SK-MEL-5 (cell line): ENCODE results near the gene ROBO2. TPM values are rescaled to one million over a fixed set of nuclear protein-coding genes. Genes with fewer than 3 reads are reported as not detected.
"Not testable (repeated sequence)": the region's sequence is repeated elsewhere in the genome, so short reads cannot be mapped to it uniquely, and the experiment has no call there.

Source experiments
- DNase-seq: peaks from one replicate; pipeline ENCODE4 v3.0.0-alpha.2; 2016; ENCODE audit warnings: low read depth, low spot score
- in situ Hi-C: cut with HindIII; loops from 2 replicates; pipeline ENCODE4 v1.10.0; 2016; ENCODE audit warnings: low sequenced_read_pairs, high pct_unique_total_duplicates, low pct_unique_long_range_greater_than_20kb
- total RNA-seq: library from RNA; depleted of rRNA; stranded (reverse); fragments of >200 nt; shearing (Covaris generic); gene quantifications from 2 replicates; pipeline ENCODE4 v1.2.3, GENCODE V29; 2014

The ROBO2 gene
- total RNA-seq, 1 experiment from 2014 or later, result 32.3 TPM

DNA sequence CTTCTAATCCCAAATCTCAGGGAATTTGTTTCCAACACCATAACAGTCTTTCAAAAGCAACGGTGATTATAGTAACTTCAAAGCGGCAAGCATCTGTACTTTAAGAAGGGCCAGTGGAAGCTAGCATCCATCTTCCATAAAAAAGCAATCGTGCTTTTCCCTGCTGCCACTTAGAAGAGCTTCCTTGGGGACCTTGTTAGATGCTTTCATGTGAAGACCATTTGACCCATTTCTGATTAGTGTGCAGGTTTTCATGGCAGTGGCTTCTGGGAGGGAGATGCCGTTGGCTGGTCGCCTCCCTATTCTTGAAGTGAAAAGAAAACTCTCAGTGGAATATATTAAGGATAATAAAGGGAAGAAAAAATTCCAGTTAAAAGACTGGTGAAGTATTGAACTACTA, 354.1 kb downstream of the ROBO2 start:
- DNase-seq, result no peak
- in situ Hi-C loops, result no loop called here

- no peak for DNase-seq
- in situ Hi-C loops, result no loop called here
Measured at GRCh38 chr3:77404871-77405270, 365.0 kb downstream of the ROBO2 start.

DNA sequence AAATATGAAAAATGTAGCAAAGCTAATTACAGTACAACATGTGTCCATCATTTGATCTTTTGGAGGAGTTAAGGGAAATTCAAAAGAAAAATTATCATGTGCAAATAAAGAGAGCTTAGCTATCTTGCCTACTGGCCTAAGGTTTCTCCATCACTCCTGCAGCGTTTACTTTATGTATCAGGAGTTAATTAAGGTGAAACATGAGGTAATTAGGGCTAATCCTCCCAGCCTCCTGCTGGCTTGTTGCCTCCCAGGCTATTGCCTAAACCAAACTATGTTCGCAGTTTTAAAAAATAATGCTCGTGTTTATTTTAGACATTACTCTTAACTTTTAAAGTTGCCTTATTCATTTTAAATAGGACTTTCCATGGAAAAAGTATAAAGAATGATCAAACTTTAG, 367.5 kb downstream of the ROBO2 start:
- in situ Hi-C loops, result no loop called here
- no peak for DNase-seq

GRCh38 chr3:77410334-77410733, 370.4 kb downstream of the ROBO2 start:
- DNase-seq, in situ Hi-C loops: not testable (repeated sequence)

GRCh38 chr3:77411334-77411733, 371.4 kb downstream of the ROBO2 start:
- in situ Hi-C loops, result no loop called here
- no peak for DNase-seq

- no peak for DNase-seq
Measured at GRCh38 chr3:77412021-77412438, 372.1 kb downstream of the ROBO2 start.

DNA sequence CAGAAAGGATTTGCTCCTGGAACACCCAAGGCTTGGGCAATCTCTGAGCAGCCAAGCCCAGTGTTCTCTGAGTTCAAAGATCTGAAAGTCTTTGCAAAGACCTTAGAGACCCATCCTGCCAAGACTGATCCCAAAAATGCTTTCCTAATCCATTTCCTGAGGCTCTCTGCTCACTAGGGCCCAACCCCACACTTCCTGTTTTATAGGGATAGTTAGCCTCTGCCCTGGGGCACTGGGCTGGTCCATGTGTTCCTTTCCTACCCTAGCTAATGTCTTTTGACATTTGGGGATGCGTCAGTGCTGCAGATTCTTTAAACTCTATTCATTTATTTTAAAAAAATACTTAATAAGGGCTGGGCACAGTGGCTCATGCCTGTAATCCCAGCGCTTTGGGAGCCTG, 372.7 kb downstream of the ROBO2 start:
- in situ Hi-C loops, result no loop called here
- DNase-seq, result no peak

More at GRCh38 chr3:77412021-77412438, 372.1 kb downstream of the ROBO2 start:
- in situ Hi-C loops, result no loop called here

DNA sequence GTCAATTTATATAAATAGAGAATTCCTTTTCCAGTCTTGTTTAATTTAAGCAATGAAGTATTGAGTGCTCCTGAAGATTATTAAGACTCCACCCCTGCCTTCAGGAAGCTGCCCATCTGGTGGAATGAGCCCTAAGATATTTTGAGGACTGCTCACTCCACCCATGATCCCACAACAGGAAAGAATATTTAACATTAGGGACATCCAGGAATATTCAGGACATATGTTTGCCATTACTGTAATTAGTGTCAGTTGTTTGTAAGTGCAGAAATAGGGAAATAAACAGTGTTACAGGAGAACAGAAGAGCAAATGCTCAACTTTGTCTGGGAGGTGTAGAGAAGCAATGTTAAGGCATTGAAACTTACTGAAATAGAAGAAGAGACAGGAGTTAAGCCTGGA, 375.0 kb downstream of the ROBO2 start:
- no peak for DNase-seq
- in situ Hi-C loops, result no loop called here

DNA sequence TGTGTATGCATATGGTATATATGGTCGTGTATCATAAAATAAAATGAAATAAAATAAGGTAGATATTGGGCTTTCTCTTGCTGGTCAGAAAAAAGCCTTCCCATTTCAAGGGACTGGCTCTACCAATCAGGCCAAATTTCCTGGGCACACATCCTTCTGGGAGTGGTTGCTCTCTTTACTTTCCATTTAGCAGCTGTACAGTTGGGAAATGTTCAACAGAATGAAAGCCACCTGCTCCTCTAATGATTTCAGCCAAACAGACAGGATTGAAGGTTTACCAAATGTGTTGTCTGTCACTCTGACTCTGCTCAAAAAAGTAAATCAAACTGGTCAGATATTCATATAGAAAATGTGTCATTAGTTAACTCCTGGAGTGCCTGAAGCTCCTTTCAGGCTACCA, 380.4 kb downstream of the ROBO2 start:
- in situ Hi-C loops, result no loop called here

DNA sequence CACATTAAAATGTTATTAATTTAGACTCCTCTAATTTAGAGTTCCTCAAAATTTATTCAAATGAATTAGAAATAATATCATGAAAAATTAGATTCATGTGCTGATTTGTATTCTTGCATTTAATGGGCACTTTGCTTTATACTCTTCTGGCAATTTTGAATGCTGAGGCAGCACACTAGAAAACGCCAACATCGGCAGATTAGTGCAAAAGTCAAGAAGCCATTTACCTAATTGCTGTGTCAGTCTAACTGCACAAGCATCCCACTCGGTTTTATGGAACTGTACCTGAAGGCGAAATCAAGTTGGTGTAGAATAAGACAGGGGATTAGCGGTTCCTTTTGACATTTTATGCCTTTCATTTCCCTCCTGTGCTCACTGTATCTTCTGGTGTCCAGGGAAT, 382.0 kb downstream of the ROBO2 start:
- no peak for DNase-seq
- in situ Hi-C loops, result no loop called here

More for the DNA sequence above, 380.4 kb downstream of the ROBO2 start:
- DNase-seq, result no peak

DNA sequence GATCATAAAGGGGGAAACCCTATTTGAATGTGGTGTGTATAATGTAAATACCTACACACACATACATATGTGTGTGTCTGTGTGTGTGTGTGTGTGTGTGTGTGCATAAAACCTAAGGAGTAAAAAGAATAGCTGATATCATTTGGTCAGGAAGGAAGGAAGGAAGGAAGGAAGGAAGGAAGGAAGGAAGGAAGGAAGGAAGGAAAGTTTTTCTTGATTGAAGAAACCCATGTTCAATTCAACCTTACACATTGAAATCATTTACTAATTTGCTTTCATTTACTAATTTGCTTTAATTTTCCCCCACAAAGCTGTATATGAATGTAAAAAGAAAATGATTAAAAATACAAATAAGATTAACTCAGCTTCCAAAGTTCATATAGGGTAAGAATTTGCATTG, 386.6 kb downstream of the ROBO2 start:
- in situ Hi-C loops, result no loop called here
- no peak for DNase-seq

GRCh38 chr3:77427528-77427927, 387.6 kb downstream of the ROBO2 start:
- in situ Hi-C loops, result no loop called here
- no peak for DNase-seq

DNA sequence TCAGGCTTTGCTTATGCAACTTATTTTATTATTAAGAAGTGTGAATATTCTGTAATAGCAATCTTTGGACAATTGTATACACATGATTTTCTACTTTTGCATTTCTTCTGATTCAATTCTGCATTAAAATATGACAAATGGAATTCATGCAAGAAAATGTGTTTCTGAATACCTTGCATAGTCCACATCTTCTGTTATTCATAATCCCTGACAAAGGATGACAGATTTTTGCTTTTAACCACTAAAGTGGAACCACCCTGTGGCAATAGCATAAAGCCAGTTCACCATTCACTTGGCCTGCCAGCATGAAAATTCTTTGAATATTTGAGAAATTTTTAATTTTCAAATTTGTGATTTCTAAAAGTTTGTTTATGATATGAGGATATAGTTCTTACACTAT, 397.0 kb downstream of the ROBO2 start:
- no peak for DNase-seq
- in situ Hi-C loops, result no loop called here

DNA sequence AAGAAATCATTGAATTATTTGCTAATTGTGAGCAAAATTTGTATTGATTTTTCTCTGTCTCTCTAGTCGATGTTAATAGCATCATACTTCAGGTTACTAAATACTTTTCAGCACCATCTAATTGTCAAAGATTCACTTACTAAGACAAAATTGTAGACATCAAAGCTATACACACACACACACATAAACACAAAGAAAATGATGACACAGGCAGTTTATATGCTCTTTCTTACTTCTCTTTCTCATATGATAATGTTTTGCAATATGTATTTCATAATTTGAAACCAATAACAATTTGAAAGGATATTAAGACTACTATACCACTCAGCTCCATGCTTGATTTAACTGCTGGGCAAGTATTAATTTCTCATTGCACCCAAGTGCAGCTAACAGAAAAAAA, 406.2 kb downstream of the ROBO2 start:
- in situ Hi-C loops, result no loop called here
- no peak for DNase-seq

DNA sequence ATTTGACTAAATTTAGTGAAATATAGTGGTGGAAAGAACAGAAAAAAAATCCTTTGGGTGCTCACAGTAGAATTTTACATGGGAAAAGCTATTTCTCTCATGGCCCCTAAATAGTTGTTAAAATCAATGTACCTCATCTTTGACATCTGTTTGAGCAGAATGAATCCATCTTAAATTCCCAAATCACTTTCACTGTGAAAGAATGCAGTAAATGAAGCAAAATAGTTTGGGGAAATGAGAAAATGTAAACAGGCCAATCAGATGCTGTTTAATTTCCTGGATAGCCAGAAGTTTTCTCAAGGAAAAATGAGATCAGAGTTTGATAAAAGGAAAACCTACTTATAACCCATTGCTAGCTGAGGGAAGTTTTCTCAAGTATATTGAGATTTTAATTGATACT, 406.9 kb downstream of the ROBO2 start:
- DNase-seq, result no peak
- in situ Hi-C loops, result no loop called here

DNA sequence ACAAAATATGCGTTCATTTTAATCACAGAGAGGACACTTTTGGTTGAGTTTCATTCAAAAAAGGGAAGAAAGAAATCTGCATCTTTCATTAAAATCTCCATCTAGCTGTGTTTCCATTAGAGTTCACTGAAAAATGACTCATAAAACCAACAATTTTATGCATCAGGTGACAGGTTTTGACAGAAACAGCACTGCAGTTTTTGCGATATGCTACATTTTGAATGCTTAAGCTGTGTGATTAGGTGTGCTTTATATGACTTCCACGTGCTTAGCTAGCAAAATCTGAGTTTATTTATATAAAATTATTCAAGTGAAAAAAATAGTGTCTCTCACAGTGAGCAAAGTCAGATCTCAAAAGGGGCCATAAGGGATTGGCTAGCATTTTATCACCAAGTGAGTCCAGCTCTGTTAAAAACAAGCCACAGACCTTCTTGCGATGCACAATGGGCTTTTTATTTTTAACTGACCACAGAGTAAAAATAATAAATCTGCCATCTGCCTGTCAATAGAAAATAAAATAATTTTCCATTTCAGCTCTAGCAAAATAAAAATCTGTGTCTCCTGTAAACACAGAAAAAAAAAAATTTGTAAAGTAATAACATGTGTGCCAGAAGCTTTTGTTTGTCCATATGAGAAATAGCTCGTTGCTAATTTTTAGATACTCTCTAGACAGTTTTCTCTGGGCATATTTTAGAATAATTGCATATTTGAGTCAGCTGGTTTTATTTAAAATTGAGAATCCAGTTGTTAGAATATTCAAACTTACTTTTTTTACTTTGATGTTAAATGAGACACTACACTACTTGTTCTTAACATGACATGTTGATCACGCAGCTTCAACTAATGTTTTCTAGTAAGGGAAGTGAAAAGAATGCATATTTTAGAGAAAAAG, 409.8 kb downstream of the ROBO2 start:
- in situ Hi-C loops, result no loop called here
- DNase-seq, result no peak

DNA sequence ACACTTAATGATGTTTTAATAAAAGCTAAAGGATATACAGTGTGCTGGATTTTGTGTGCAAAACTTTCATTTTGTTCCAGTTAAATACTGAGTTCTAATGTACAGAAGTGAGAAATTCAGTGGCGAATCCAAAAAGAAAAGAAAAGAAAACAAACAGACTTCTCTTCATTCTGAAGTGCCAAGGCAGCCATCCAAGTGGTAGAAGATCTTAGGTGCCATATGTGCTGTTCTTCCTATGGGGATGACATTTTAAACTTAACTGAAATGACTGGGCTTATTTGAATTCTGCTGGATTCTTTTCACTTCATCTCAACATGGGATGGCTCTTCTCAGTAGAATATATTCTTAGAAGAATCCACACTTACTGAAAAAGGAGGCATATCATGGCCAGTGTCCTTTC, 416.5 kb downstream of the ROBO2 start:
- in situ Hi-C loops, result no loop called here
- no peak for DNase-seq

GRCh38 chr3:77456906-77457305, 417.0 kb downstream of the ROBO2 start:
- in situ Hi-C loops, result no loop called here
- DNase-seq, result no peak

DNA sequence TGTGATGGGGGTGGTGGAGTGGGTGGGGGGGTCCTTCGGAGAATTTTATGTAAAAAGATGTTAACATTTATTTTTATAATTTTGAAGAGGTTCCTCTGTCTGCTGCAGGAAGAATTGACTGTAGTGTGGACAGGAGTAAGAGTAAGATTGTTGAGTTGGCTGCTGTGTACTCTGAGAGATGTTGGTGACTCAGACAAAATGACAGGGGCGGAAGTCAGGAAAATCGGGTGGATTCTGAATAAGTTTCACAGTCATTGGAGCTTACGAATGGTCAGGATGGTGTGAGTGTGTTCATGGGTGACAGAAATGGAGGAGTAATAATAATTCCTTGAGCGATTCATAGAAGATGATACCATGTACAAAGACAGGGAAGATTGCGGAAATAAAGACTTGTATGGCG, 420.0 kb downstream of the ROBO2 start:
- in situ Hi-C loops, result no loop called here
- no peak for DNase-seq
